ENCODE results near the gene BCL2L13.

Gene BCL2L13

GRCh38 chr22:17717708-17718107 is 79.2 kb downstream of the BCL2L13 start:
- TF ChIP-seq CTCF (IDR thresholded peaks at IDR 0.05): no peak
- Histone ChIP-seq H3K9me3 (ENCODE audit: control insufficient read depth, low read length) (no peaks in the 10 kb centered on the region), H2AFZ (no peak overlapping the region), H3K79me2 (no peaks in the 10 kb centered on the region), H3K27me3 (ENCODE audit: control insufficient read depth, insufficient read depth, low read length) (no peaks in the 10 kb centered on the region), H3K4me2 (ENCODE audit: low read length) (no peak overlapping the region), H3K4me3 (ENCODE audit: low read depth, low read length) (no peak overlapping the region), H3K27ac (no peak overlapping the region), H3K36me3 (ENCODE audit: control insufficient read depth, insufficient read depth, low read length) (no peaks in the 10 kb centered on the region), H3K4me1 (no peaks in the 10 kb centered on the region), H3K9ac (no peak overlapping the region)

DNA sequence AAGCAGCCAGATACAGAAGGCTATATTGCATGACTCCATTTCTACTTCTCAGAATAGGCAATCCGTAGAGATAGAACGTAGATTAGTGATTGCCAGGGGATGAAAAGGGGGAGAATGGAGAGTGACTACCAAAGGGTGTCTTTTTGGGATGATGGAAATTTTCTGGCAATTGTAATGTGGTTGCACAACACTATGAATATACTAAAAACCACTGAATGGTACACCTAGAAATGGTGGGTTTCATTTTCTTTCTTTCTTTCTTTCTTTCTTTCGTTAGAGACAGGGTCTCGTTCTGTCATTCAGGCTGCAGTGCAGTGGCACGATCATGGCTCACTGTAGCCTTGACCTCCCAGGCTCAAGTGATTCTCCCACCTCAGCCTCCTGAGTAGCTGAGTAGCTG is 81.4 kb downstream of the BCL2L13 start:
- Histone ChIP-seq H3K4me3 (ENCODE audit: low read depth, low read length) (no peak overlapping the region), H3K27me3 (ENCODE audit: control insufficient read depth, insufficient read depth, low read length) (no peaks in the 10 kb centered on the region), H3K9ac (no peak overlapping the region), H3K4me1 (no peaks in the 10 kb centered on the region), H3K79me2 (no peaks in the 10 kb centered on the region), H3K36me3 (ENCODE audit: control insufficient read depth, insufficient read depth, low read length) (no peaks in the 10 kb centered on the region), H3K27ac (no peak overlapping the region), H3K4me2 (ENCODE audit: low read length) (no peak overlapping the region), H3K9me3 (ENCODE audit: control insufficient read depth, low read length) (no peaks in the 10 kb centered on the region), H2AFZ (no peak overlapping the region)
- TF ChIP-seq CTCF (IDR thresholded peaks at IDR 0.05): no peak

GRCh38 chr22:17724241-17724640 is 85.7 kb downstream of the BCL2L13 start:
- Histone ChIP-seq H3K4me3 (ENCODE audit: low read depth, low read length) (no peak overlapping the region), H3K4me2 (ENCODE audit: low read length) (no peak overlapping the region), H3K9me3 (ENCODE audit: control insufficient read depth, low read length) (no peaks in the 10 kb centered on the region), H3K27ac (no peak overlapping the region), H3K27me3 (ENCODE audit: control insufficient read depth, insufficient read depth, low read length) (no peaks in the 10 kb centered on the region), H3K4me1 (no peaks in the 10 kb centered on the region), H2AFZ (no peak overlapping the region), H3K9ac (no peak overlapping the region), H3K36me3 (ENCODE audit: control insufficient read depth, insufficient read depth, low read length) (no peaks in the 10 kb centered on the region), H3K79me2 (no peaks in the 10 kb centered on the region)
- no peak for TF ChIP-seq CTCF (IDR thresholded peaks at IDR 0.05)

DNA sequence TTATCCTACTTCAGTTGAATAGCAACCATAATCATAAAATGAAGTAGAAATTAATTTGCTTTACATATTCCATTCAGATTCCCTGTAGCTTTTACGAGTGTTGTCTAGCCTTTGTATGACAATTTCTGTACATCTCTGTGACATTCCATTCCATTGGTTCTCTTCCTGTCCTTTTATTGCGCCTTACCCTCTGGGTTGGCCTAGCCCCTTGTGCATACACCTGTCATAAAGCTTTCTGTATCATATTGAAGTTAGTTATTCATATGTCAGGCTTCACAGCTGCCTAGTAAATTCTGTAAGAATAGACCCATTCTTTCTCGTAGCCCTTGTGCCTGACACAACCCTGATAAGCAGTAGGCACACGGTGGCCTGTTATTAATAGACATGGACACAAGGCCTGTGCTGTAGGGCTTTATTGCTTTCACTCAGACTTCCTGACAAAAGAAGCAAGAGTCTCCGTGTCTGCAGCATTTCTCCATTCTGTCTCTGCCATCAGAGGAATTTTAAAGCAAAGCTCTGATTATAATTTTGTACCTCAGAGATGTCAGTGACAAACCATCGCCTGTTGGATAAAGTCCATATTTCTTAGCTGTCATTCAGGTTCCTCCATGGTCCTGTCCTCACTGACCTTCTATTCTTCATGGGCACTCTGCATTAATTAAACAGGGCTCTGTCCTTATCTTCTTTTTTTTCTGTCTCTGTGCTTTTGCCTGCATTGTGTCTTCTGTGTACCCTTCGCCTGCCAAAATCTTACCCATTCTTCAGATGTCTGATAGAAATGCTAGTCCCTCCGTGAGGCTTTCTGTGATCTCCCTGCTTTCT is 86.3 kb downstream of the BCL2L13 start:
- H3K9me3 ChIP-seq (ENCODE audit: control insufficient read depth, low read length): no peaks in the 10 kb centered on the region
- no peak for TF ChIP-seq CTCF (IDR thresholded peaks at IDR 0.05)
- no peak overlapping the region for H3K9ac ChIP-seq
- no peak overlapping the region for H3K27ac ChIP-seq
- H3K36me3 ChIP-seq (ENCODE audit: control insufficient read depth, insufficient read depth, low read length): no peaks in the 10 kb centered on the region
- H3K4me2 ChIP-seq (ENCODE audit: low read length): no peak overlapping the region
- no peak overlapping the region for H2AFZ ChIP-seq
- H3K4me1 ChIP-seq: no peaks in the 10 kb centered on the region
- H3K27me3 ChIP-seq (ENCODE audit: control insufficient read depth, insufficient read depth, low read length): no peaks in the 10 kb centered on the region
- no peak overlapping the region for H3K4me3 ChIP-seq (ENCODE audit: low read depth, low read length)
- no peaks in the 10 kb centered on the region for H3K79me2 ChIP-seq

GRCh38 chr22:17725500-17725796 is 86.9 kb downstream of the BCL2L13 start:
- no peak overlapping the region for H3K27ac ChIP-seq
- H3K9ac ChIP-seq: no peak overlapping the region

More at GRCh38 chr22:17725500-17725796, 86.9 kb downstream of the BCL2L13 start:
- TF ChIP-seq CTCF (IDR thresholded peaks at IDR 0.05): no peak
- no peaks in the 10 kb centered on the region for H3K4me1 ChIP-seq
- H3K4me2 ChIP-seq (ENCODE audit: low read length): no peak overlapping the region
- no peak overlapping the region for H2AFZ ChIP-seq
- H3K79me2 ChIP-seq: no peaks in the 10 kb centered on the region
- no peaks in the 10 kb centered on the region for H3K9me3 ChIP-seq (ENCODE audit: control insufficient read depth, low read length)
- H3K36me3 ChIP-seq (ENCODE audit: control insufficient read depth, insufficient read depth, low read length): no peaks in the 10 kb centered on the region
- H3K27me3 ChIP-seq (ENCODE audit: control insufficient read depth, insufficient read depth, low read length): no peaks in the 10 kb centered on the region
- H3K4me3 ChIP-seq (ENCODE audit: low read depth, low read length): no peak overlapping the region
